ENCODE data around the gene EHMT1.

EHMT1 gene

GRCh38 chr9:137756045-137756744 lies 137.4 kb downstream of the EHMT1 start:
- no peak for FAIRE-seq
- DNase-seq (ENCODE audit: insufficient read length, low spot score): no peak

- no peak for DNase-seq (ENCODE audit: insufficient read length, low spot score)
- no peak for FAIRE-seq
Observed at GRCh38 chr9:137757139-137757538, 138.3 kb downstream of the EHMT1 start.

GRCh38 chr9:137757613-137758029 lies 138.8 kb downstream of the EHMT1 start:
- no peak for FAIRE-seq
- peak; percentile 49 for DNase-seq (ENCODE audit: insufficient read length, low spot score)

- no peak for DNase-seq (ENCODE audit: insufficient read length, low spot score)
- FAIRE-seq: no peak
Observed at GRCh38 chr9:137758067-137758466, 139.3 kb downstream of the EHMT1 start.

- DNase-seq (ENCODE audit: insufficient read length, low spot score) (no peak), FAIRE-seq (no peak)
Observed at GRCh38 chr9:137759117-137759516, 140.3 kb downstream of the EHMT1 start.

GRCh38 chr9:137759649-137760321 lies 141.0 kb downstream of the EHMT1 start:
- no peak for FAIRE-seq
- DNase-seq (ENCODE audit: insufficient read length, low spot score): no peak

- DNase-seq (ENCODE audit: insufficient read length, low spot score) (no peak), FAIRE-seq (no peak)
Observed at GRCh38 chr9:137760426-137760825, 141.6 kb downstream of the EHMT1 start.

GRCh38 chr9:137761032-137761431 lies 142.2 kb downstream of the EHMT1 start:
- FAIRE-seq (no peak), DNase-seq (ENCODE audit: insufficient read length, low spot score) (no peak)

- DNase-seq (ENCODE audit: insufficient read length, low spot score): no peak
- no peak for FAIRE-seq
Observed at GRCh38 chr9:137761793-137762192, 143.0 kb downstream of the EHMT1 start.

- FAIRE-seq: no peak
- no peak for DNase-seq (ENCODE audit: insufficient read length, low spot score)
Observed at GRCh38 chr9:137762414-137763061, 143.7 kb downstream of the EHMT1 start.

- FAIRE-seq (no peak), DNase-seq (ENCODE audit: insufficient read length, low spot score) (no peak)
Observed at GRCh38 chr9:137763271-137763955, 144.6 kb downstream of the EHMT1 start.

GRCh38 chr9:137764171-137764671 lies 145.4 kb downstream of the EHMT1 start:
- FAIRE-seq (no peak), DNase-seq (ENCODE audit: insufficient read length, low spot score) (no peak)

- FAIRE-seq (no peak), DNase-seq (ENCODE audit: insufficient read length, low spot score) (no peak)
Observed at GRCh38 chr9:137764981-137765380, 146.2 kb downstream of the EHMT1 start.

- DNase-seq (ENCODE audit: insufficient read length, low spot score): no peak
- FAIRE-seq: no peak
Observed at GRCh38 chr9:137765536-137765935, 146.7 kb downstream of the EHMT1 start.

GRCh38 chr9:137771580-137771979 lies 152.8 kb downstream of the EHMT1 start:
- no peak for DNase-seq (ENCODE audit: insufficient read length, low spot score)
- FAIRE-seq: no peak

- FAIRE-seq (no peak), DNase-seq (ENCODE audit: insufficient read length, low spot score) (no peak)
Observed at GRCh38 chr9:137772281-137772873, 153.6 kb downstream of the EHMT1 start.

- DNase-seq (ENCODE audit: insufficient read length, low spot score): no peak
- no peak for FAIRE-seq
Observed at GRCh38 chr9:137774775-137775386, 156.1 kb downstream of the EHMT1 start.

- FAIRE-seq (no peak), DNase-seq (ENCODE audit: insufficient read length, low spot score) (no peak)
Observed at GRCh38 chr9:137776306-137776995, 157.6 kb downstream of the EHMT1 start.

GRCh38 chr9:137777761-137778160 lies 159.0 kb downstream of the EHMT1 start:
- DNase-seq (ENCODE audit: insufficient read length, low spot score): no peak
- no peak for FAIRE-seq

GRCh38 chr9:137778336-137778735 lies 159.5 kb downstream of the EHMT1 start:
- FAIRE-seq: no peak

More at GRCh38 chr9:137778336-137778735, 159.5 kb downstream of the EHMT1 start:
- DNase-seq (ENCODE audit: insufficient read length, low spot score): no peak
